Measurements from ENCODE around the gene MEFV.
A peak's percentile ranks its signal among the peaks of the same experiment; 100 is the strongest.

Gene MEFV

GRCh38 chr16:3295209-3295608 is 38.8 kb upstream of the MEFV start:
- no peak for TF ChIP-seq CTCF (IDR thresholded peaks at IDR 0.05; ENCODE audit: low read depth, low read length)
- no peak overlapping the region for H3K4me3 ChIP-seq (ENCODE audit: low read depth, low read length)
- in situ Hi-C loops (cut with HindIII; ENCODE audit: low sequenced_read_pairs): no loop called here
- no peak for DNase-seq (ENCODE audit: low read depth, low spot score)

- no peak for TF ChIP-seq CTCF (IDR thresholded peaks at IDR 0.05; ENCODE audit: low read depth, low read length)
- H3K4me3 ChIP-seq (ENCODE audit: low read depth, low read length): no peak overlapping the region
- in situ Hi-C loops (cut with HindIII; ENCODE audit: low sequenced_read_pairs): no loop called here
- DNase-seq (ENCODE audit: low read depth, low spot score): no peak
These were observed 36.2 kb upstream of the MEFV start for GRCh38 chr16:3292604-3293003.

GRCh38 chr16:3289998-3290673 is 33.7 kb upstream of the MEFV start:
- no peak for DNase-seq (ENCODE audit: low read depth, low spot score)
- TF ChIP-seq CTCF (IDR thresholded peaks at IDR 0.05; ENCODE audit: low read depth, low read length): no peak
- in situ Hi-C loops (cut with HindIII; ENCODE audit: low sequenced_read_pairs): no loop called here
- H3K4me3 ChIP-seq (ENCODE audit: low read depth, low read length): no peak overlapping the region

- no peak for TF ChIP-seq CTCF (IDR thresholded peaks at IDR 0.05; ENCODE audit: low read depth, low read length)
- H3K4me3 ChIP-seq (ENCODE audit: low read depth, low read length): peak overlapping the region; percentile 98
- DNase-seq (ENCODE audit: low read depth, low spot score): no peak
- in situ Hi-C loops (cut with HindIII; ENCODE audit: low sequenced_read_pairs): no loop called here
These were observed 28.7 kb upstream of the MEFV start for GRCh38 chr16:3285131-3285530.

GRCh38 chr16:3283543-3284447 is 27.4 kb upstream of the MEFV start:
- in situ Hi-C loops (cut with HindIII; ENCODE audit: low sequenced_read_pairs): no loop called here
- peak; percentile 4 for DNase-seq (ENCODE audit: low read depth, low spot score)
- peak overlapping the region; percentile 98 for H3K4me3 ChIP-seq (ENCODE audit: low read depth, low read length)
- no peak for TF ChIP-seq CTCF (IDR thresholded peaks at IDR 0.05; ENCODE audit: low read depth, low read length)

DNA sequence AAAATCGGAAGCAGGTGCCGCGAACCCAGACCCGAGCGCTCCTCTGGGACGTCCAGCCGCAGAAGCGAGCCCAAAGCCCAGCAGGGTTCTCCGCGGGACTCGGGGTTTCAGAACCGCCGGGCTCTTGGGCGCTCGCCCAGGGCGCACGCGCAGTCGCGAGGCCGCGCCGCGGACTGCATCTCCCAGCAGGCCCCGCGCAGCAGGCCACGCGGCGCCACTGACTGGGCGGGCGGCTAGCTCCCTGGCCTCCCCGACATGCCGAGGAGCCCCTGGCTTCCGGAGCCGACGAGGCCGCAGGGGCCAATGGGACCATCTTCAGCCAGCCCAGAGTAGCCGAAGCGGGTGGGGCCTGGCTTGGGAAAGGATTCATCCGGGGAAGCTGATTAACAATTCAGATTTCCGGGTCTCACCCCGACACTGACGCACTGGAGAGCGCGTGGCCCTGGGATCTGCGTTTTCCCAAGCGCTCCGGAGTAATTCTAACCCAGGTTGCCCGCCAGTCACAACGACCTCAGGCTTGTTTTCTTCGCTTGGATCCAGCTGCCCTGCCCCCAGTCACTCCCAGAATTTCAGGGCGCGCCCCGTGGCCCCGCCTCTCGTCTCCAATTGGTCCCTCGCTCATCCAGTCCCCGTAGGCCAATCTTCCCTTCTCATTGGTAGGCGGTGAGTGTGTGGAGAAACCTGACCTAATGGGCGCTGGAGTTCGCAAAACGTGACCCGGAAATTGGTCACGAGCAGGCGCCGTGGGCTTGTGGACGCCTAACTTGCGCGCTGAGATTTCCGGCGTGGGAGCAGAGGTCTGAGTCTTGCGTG is 26.5 kb upstream of the MEFV start, which contains the start of gene ZNF263:
TSS of gene ZNF263 (plus strand) at position 762 of the 813 bp plus-strand sequence. CDS start 328 bp downstream, outside the sequence.
- peak; percentile 97 for DNase-seq (ENCODE audit: low read depth, low spot score)
- in situ Hi-C loops (cut with HindIII; ENCODE audit: low sequenced_read_pairs): no loop called here
- H3K4me3 ChIP-seq (ENCODE audit: low read depth, low read length): peak within 1 kb of the TSS; percentile 98
- no peak for TF ChIP-seq CTCF (IDR thresholded peaks at IDR 0.05; ENCODE audit: low read depth, low read length)

Data from astrocyte of the spinal cord (primary cell).